Muscle of leg (tissue), 11 donors: ENCODE data around the gene KHK. TPM values are rescaled to one million over a fixed set of nuclear protein-coding genes. Genes with fewer than 3 reads are reported as not detected.

ENCODE experiments used
- DNase-seq: peaks from one replicate; pipeline ENCODE4 v3.0.0; 2013
- H3K27ac ChIP-seq: one replicate; pipeline ENCODE4 v1.5.1; 2013; ENCODE audit warnings: mild to moderate bottlenecking, low read length, control low read depth
- H3K27me3 ChIP-seq: one replicate; pipeline ENCODE4 v1.6.1; 2013; ENCODE audit warnings: low read length; ENCODE audit not compliant: control insufficient read depth, insufficient read depth
- H3K36me3 ChIP-seq: one replicate; pipeline ENCODE4 v1.6.1; 2013; ENCODE audit warnings: low read length; ENCODE audit not compliant: control insufficient read depth, insufficient read depth
- H3K4me1 ChIP-seq: one replicate; pipeline ENCODE4 v1.6.1; 2013; ENCODE audit warnings: low read length; ENCODE audit not compliant: control insufficient read depth, insufficient read depth
- H3K4me3 ChIP-seq: one replicate; pipeline ENCODE4 v1.5.1; 2013; ENCODE audit warnings: low read length, control low read depth
- H3K9me3 ChIP-seq: replicated peaks from 2 replicates; pipeline ENCODE4 v1.6.1; 2013; ENCODE audit warnings: low read depth, low read length; ENCODE audit not compliant: control insufficient read depth
- WGBS: methylation state at CpG from one replicate; pipeline ENCODE4 v1.1.5; 2013; ENCODE audit warnings: missing lambda C conversion rate; ENCODE audit not compliant: insufficient coverage; 5-methylcytosine and 5-hydroxymethylcytosine counted together
- polyA plus RNA-seq, 8 donors: library from polyadenylated mRNA; unstranded; fragments of 120-200 nt; gene quantifications; one replicate each; pipeline versions ENCODE4 v1.2.1 to v1.2.3, GENCODE V29; 2013; ENCODE audit warnings: inconsistent platforms in 1 of 8, low replicate concordance in 1 of 8; ENCODE audit not compliant: insufficient read length in 8 of 8, insufficient read depth in 1 of 8
- total RNA-seq: library from RNA; stranded (reverse); fragments of 120-200 nt; gene quantifications from one replicate; pipeline ENCODE4 v1.2.4, GENCODE V29; 2013

The KHK gene
- total and polyA plus RNA-seq, 9 donors = 1.5 to 11.4 (median 2.2) TPM

DNA sequence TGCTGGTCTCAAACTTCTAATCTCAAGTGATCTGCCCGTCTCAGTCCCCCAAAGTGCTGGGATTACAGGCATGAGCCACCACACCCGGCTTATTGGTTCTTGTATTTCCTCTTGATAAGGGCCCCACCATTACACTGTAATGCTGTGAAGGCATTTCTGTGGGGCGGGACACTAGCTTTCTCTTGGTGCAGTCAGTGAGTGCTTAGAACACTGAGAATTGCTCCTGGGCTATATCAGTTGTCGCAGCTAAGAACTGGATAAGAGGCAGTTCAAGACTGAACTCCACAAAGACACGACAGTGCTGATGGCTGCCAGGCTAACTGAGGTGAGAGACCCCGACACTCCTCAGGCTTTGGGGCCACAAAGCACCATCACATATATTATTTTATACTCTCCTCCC lies 2.1 kb downstream of the KHK start:
- 88% methylated on average over 3 of the region's 6 CpGs for WGBS
- no peak for DNase-seq

DNA sequence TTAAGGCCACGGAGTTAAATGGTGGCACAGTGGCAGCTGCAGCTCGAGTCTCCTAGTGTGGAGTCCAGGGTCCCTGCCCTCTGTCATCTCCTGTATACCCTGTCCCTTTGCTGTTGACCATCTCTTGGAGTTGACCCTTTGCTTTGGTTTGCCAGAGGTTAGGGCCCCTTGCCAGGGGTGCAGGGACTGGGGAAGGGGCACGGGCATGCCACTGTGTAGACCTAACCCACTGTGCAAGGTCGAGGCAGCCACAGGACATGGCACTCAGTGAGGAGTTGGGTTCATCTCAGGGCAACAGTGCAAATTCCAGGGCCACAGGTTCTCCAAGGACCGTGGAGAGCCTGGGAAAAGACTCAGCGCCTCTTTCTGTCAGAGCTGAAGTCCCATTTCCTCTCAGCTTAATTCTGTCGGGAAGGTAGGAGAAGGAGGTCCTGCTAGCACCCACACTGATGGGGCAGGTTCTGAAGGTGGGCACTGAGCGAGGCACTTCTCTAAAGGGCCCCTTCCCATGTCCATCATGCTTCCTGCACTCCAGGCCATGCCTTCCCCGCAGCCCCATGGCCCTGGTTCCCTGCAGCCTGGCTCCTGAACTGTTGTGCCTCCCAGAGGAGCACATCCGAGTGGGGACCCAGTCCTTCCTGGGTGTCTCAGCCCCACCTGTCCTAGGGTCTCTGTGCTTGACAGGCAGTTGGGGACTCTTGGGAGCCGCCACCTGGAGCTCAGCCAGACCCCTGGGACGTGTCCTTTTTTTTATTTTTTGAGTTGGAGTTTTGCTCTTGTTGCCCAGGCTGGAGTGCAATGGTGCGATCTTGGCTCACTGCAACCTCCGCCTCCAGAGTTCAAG lies 2.8 kb downstream of the KHK start:
- Histone ChIP-seq H3K27me3 (peaks cover 4% of the 10 kb centered on the region), H3K4me1 (peaks cover 24% of the 10 kb centered on the region), H3K36me3 (no peaks in the 10 kb centered on the region), H3K4me3 (no peak overlapping the region), H3K9me3 (no peaks in the 10 kb centered on the region), H3K27ac (no peak overlapping the region)
- WGBS = 86% methylated on average over 8 of the region's 14 CpGs
- no peak for DNase-seq

More for the DNA sequence above, 2.1 kb downstream of the KHK start:
- no peak overlapping the region for H3K4me3 ChIP-seq
- no peak overlapping the region for H3K27ac ChIP-seq
- peaks cover 4% of the 10 kb centered on the region for H3K27me3 ChIP-seq
- H3K4me1 ChIP-seq = peaks cover 31% of the 10 kb centered on the region
- no peaks in the 10 kb centered on the region for H3K9me3 ChIP-seq
- H3K36me3 ChIP-seq = peaks cover 3% of the 10 kb centered on the region

GRCh38 chr2:27091746-27092695 lies 5.4 kb downstream of the KHK start:
- no peaks in the 10 kb centered on the region for H3K36me3 ChIP-seq
- no peak for DNase-seq
- WGBS = 63% methylated on average over 13 of the region's 25 CpGs

GRCh38 chr2:27092696-27093429 lies 6.3 kb downstream of the KHK start:
- WGBS = 65% methylated on average over 8 of the region's 10 CpGs
- no peak overlapping the region for H3K4me3 ChIP-seq
- no peak for DNase-seq

More at GRCh38 chr2:27091746-27092695, 5.4 kb downstream of the KHK start:
- Histone ChIP-seq H3K4me3 (no peak overlapping the region), H3K9me3 (no peaks in the 10 kb centered on the region), H3K4me1 (peaks cover 14% of the 10 kb centered on the region), H3K27ac (no peak overlapping the region), H3K27me3 (peaks cover 4% of the 10 kb centered on the region)

GRCh38 chr2:27093430-27094352 lies 7.1 kb downstream of the KHK start:
- Histone ChIP-seq H3K36me3 (no peaks in the 10 kb centered on the region), H3K4me3 (no peak overlapping the region), H3K27ac (no peak overlapping the region), H3K27me3 (no peaks in the 10 kb centered on the region), H3K9me3 (no peaks in the 10 kb centered on the region), H3K4me1 (peaks cover 10% of the 10 kb centered on the region)
- WGBS = 81% methylated on average over 4 of the region's 6 CpGs
- no peak for DNase-seq

More at GRCh38 chr2:27092696-27093429, 6.3 kb downstream of the KHK start:
- H3K36me3 ChIP-seq = no peaks in the 10 kb centered on the region
- no peaks in the 10 kb centered on the region for H3K27me3 ChIP-seq
- H3K9me3 ChIP-seq = no peaks in the 10 kb centered on the region
- peaks cover 10% of the 10 kb centered on the region for H3K4me1 ChIP-seq
- H3K27ac ChIP-seq = no peak overlapping the region

GRCh38 chr2:27094353-27094984 lies 7.9 kb downstream of the KHK start:
- Histone ChIP-seq H3K36me3 (no peaks in the 10 kb centered on the region), H3K9me3 (no peaks in the 10 kb centered on the region), H3K4me1 (peaks cover 10% of the 10 kb centered on the region), H3K4me3 (no peak overlapping the region), H3K27ac (no peak overlapping the region), H3K27me3 (no peaks in the 10 kb centered on the region)
- 90% methylated on average over 22 of the region's 24 CpGs for WGBS
- no peak for DNase-seq

DNA sequence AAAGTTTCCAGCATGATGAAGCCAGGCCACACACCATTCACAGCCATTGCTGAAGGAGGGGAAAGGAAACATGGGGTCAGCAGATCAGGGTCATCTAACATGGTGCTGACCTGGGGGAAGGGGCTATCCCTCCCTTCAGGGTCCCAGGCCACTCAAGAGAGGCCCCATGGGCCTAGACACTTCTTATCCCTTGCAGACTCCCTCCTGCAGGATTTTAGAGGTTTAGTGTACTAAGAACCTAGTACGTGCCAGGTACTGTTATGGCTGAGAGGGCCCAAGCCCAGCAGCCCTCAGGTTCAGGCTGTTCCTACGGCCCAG lies 8.8 kb downstream of the KHK start:
- Histone ChIP-seq H3K27me3 (no peaks in the 10 kb centered on the region), H3K4me1 (peaks cover 10% of the 10 kb centered on the region), H3K9me3 (no peaks in the 10 kb centered on the region), H3K4me3 (no peak overlapping the region), H3K27ac (no peak overlapping the region), H3K36me3 (no peaks in the 10 kb centered on the region)
- no CpG with 5 or more reads among the region's 2 CpGs for WGBS
- DNase-seq = no peak

- H3K4me3 ChIP-seq = peak overlapping the region; percentile 43
- H3K27ac ChIP-seq = no peak overlapping the region
- H3K9me3 ChIP-seq = no peaks in the 10 kb centered on the region
- WGBS = 2% methylated on average over 7 of the region's 18 CpGs
- DNase-seq = peak; percentile 83
- H3K36me3 ChIP-seq = no peaks in the 10 kb centered on the region
- H3K27me3 ChIP-seq = no peaks in the 10 kb centered on the region
- H3K4me1 ChIP-seq = peaks cover 10% of the 10 kb centered on the region
Measured at GRCh38 chr2:27095745-27096651, 9.4 kb downstream of the KHK start.
